HepG2 (cell line): ENCODE measurements around the gene CIROP. TPM values are rescaled to one million over a fixed set of nuclear protein-coding genes. Genes with fewer than 3 reads are reported as not detected.

Experiments used
- FOXP4 ChIP-seq: sonication (generic); formaldehyde crosslinking; IDR thresholded peaks from 2 replicates; pipeline ENCODE4 v1.4.0; 2020; ENCODE audit warnings: missing genetic modification reagents
- HDAC2 ChIP-seq: sonication (generic); formaldehyde crosslinking; IDR thresholded peaks from 2 replicates; pipeline ENCODE4 v1.4.0; 2020; ENCODE audit warnings: missing genetic modification reagents
- HIC2 ChIP-seq: sonication (generic); formaldehyde crosslinking; IDR thresholded peaks from 2 replicates; pipeline ENCODE4 v1.9.0; 2022; ENCODE audit warnings: low read depth, missing genetic modification reagents
- IRF1 ChIP-seq: sonication (generic); formaldehyde crosslinking; IDR thresholded peaks from 2 replicates; pipeline ENCODE4 v1.4.0; 2020; ENCODE audit warnings: low read depth, mild to moderate bottlenecking, missing genetic modification reagents
- JARID2 ChIP-seq: sonication (generic); formaldehyde crosslinking; IDR thresholded peaks from 2 replicates; pipeline ENCODE4 v1.8.1; 2023; ENCODE audit warnings: missing genetic modification reagents, inconsistent platforms; ENCODE audit not compliant: insufficient replicate concordance
- RAD51 ChIP-seq: fragments of 450-650 bp; IDR thresholded peaks from 2 replicates; pipeline ENCODE4 v1.6.1; 2016; ENCODE audit warnings: borderline replicate concordance
- RFX1 ChIP-seq: fragments of 450-650 bp; IDR thresholded peaks from 2 replicates; pipeline ENCODE4 v1.6.1; 2017
- SKI ChIP-seq: fragments of 450-650 bp; IDR thresholded peaks from one replicate; pipeline ENCODE4 v1.6.1; 2018; ENCODE audit warnings: mild to moderate bottlenecking; ENCODE audit not compliant: partially characterized antibody
- TAF1 ChIP-seq: sonication (generic); formaldehyde crosslinking; IDR thresholded peaks from 2 replicates; pipeline ENCODE4 v1.4.0; 2020; ENCODE audit warnings: missing genetic modification reagents
- ZBTB43 ChIP-seq: sonication (generic); formaldehyde crosslinking; conservative IDR thresholded peaks from 2 replicates; pipeline ENCODE4 v1.4.0; 2020; ENCODE audit warnings: missing genetic modification reagents
- ZNF230 ChIP-seq: sonication (generic); formaldehyde crosslinking; IDR thresholded peaks from 2 replicates; pipeline ENCODE4 v1.4.0; 2020; ENCODE audit warnings: mild to moderate bottlenecking, missing genetic modification reagents
- ZNF276 ChIP-seq: sonication (generic); formaldehyde crosslinking; IDR thresholded peaks from 2 replicates; pipeline ENCODE4 v1.4.0; 2020; ENCODE audit warnings: mild to moderate bottlenecking, low read depth, missing genetic modification reagents
- ZNF296 ChIP-seq: sonication (generic); formaldehyde crosslinking; conservative IDR thresholded peaks from 2 replicates; pipeline ENCODE4 v1.5.0; 2020; ENCODE audit warnings: mild to moderate bottlenecking, missing genetic modification reagents
- ZNF576 ChIP-seq: sonication (generic); formaldehyde crosslinking; IDR thresholded peaks from 2 replicates; pipeline ENCODE4 v1.4.0; 2020; ENCODE audit warnings: mild to moderate bottlenecking, missing genetic modification reagents
- ZNF83 ChIP-seq: sonication (generic); formaldehyde crosslinking; IDR thresholded peaks from 2 replicates; pipeline ENCODE4 v1.4.0; 2020; ENCODE audit warnings: missing genetic modification reagents, mild to moderate bottlenecking, borderline replicate concordance
- ZSCAN22 ChIP-seq: sonication (generic); formaldehyde crosslinking; IDR thresholded peaks from 2 replicates; pipeline ENCODE4 v1.4.0; 2020; ENCODE audit warnings: mild to moderate bottlenecking, missing genetic modification reagents
- polyA plus RNA-seq, 8 experiments: library from polyadenylated mRNA; depleted of rRNA in 3 of 8; stranded (reverse) in 7 of 8; unstranded in 1 of 8; fragments of >200 nt; fragmentation: Illumina TruSeq in 4 of 8; extraction: Trizol in 4 of 8; gene quantifications; 2 replicates each; pipeline versions ENCODE4 v1.2.1 to v1.2.3, GENCODE V29; 2011 to 2016; ENCODE audit warnings: low read depth in 4 of 8, missing spikeins in 1 of 8, mixed read lengths in 1 of 8; ENCODE audit not compliant: insufficient read depth in 1 of 8
- total RNA-seq, 5 experiments: library from RNA; depleted of rRNA; stranded (reverse); fragments of >200 nt; fragmentation: Illumina TruSeq; extraction: Trizol; gene quantifications; 2 replicates each; pipeline ENCODE4 v1.2.3, GENCODE V29; 2016; ENCODE audit warnings: low read depth in 1 of 5

CIROP gene
- total and polyA plus RNA-seq, 2 of the 13 experiments (the other 11 are each of a cell fraction or from before 2014, with no cell fraction given), result 0.07 TPM; not detected in 1

- TF ChIP-seq HIC2 (CRISPR knock-in tag) (no peak), FOXP4 (CRISPR knock-in tag) (no peak), SKI (no peak), ZSCAN22 (CRISPR knock-in tag) (no peak), ZNF230 (CRISPR knock-in tag) (0 out of 2 replicates have a peak, but pooled peaks have one; percentile 37), JARID2 (CRISPR knock-in tag) (no peak), RFX1 (no peak), RAD51 (no peak), HDAC2 (CRISPR knock-in tag) (no peak), ZBTB43 (CRISPR knock-in tag) (no peak), ZNF296 (CRISPR knock-in tag) (peak; percentile 56; the same call in 1 of the 2 replicates), IRF1 (CRISPR knock-in tag) (no peak), ZNF576 (CRISPR knock-in tag) (no peak), ZNF276 (no peak; the same call in 1 of the 2 replicates), ZNF83 (CRISPR knock-in tag) (no peak; the same call in 1 of the 2 replicates), TAF1 (CRISPR knock-in tag) (no peak; the same call in 1 of the 2 replicates)
Observed at GRCh38 chr14:23067847-23068788, 36.7 kb downstream of the CIROP start (continued).
